GM12873 (cell line): ENCODE results near the gene BLOC1S5.

Source experiments
- CTCF ChIP-seq: IDR thresholded peaks from 2 replicates; pipeline ENCODE4 v1.5.1; 2012; ENCODE audit warnings: low read depth, mild to moderate bottlenecking, moderate library complexity, low read length, control low read depth; ENCODE audit not compliant: insufficient read depth; ENCODE audit errors: missing control alignments

Gene BLOC1S5

GRCh38 chr6:8087870-8088754, 23.9 kb upstream of the BLOC1S5 start:
- no peak for TF ChIP-seq CTCF

- no peak for TF ChIP-seq CTCF
Measured at GRCh38 chr6:8086755-8087306, 22.6 kb upstream of the BLOC1S5 start.

GRCh38 chr6:8085053-8085511, 20.9 kb upstream of the BLOC1S5 start:
- no peak for TF ChIP-seq CTCF

GRCh38 chr6:8084586-8084985, 20.4 kb upstream of the BLOC1S5 start:
- TF ChIP-seq CTCF, result no peak

GRCh38 chr6:8082954-8083858, 19.0 kb upstream of the BLOC1S5 start:
- no peak for TF ChIP-seq CTCF

- TF ChIP-seq CTCF, result no peak
Measured at GRCh38 chr6:8082572-8082953, 18.4 kb upstream of the BLOC1S5 start.
